Peyer's patch (tissue), 4 donors: ENCODE data around the gene GXYLT2. TPM values are rescaled to one million over a fixed set of nuclear protein-coding genes. Genes with fewer than 3 reads are reported as not detected.
"Not testable (repeated sequence)": the region's sequence is repeated elsewhere in the genome, so short reads cannot be mapped to it uniquely, and the experiment has no call there.

Experiments
- DNase-seq, 3 donors: peaks; one replicate each; pipeline ENCODE4 v3.0.0-alpha.2; 2017 to 2019
- H3K27ac ChIP-seq, 4 donors: fragments of 200-600 bp; sonication (generic); one replicate each; pipeline ENCODE4 v1.5.1; 2016 to 2019
- H3K27me3 ChIP-seq, 2 donors: fragments of 200-600 bp; sonication (generic); one replicate each; pipeline ENCODE4 v1.5.1; 2019
- H3K36me3 ChIP-seq, 3 donors: fragments of 200-600 bp; sonication (generic); one replicate each; pipeline ENCODE4 v1.5.1; 2016 to 2019
- H3K4me1 ChIP-seq, 4 donors: fragments of 200-600 bp; sonication (generic); one replicate each; pipeline ENCODE4 v1.5.1; 2016 to 2019
- H3K4me3 ChIP-seq, 4 donors: fragments of 200-600 bp; sonication (generic); 1 replicate in 3 of 4; 2 replicates in 1 of 4; pipeline ENCODE4 v1.5.1; 2016 to 2019; ENCODE audit warnings: mild to moderate bottlenecking in 1 of 4
- H3K9me3 ChIP-seq, 4 donors: fragments of 200-600 bp; sonication (generic); one replicate each; pipeline ENCODE4 v1.5.1; 2016 to 2019; ENCODE audit warnings: mild to moderate bottlenecking in 1 of 4
- CTCF ChIP-seq, 6 experiments: fragments of 450-650 bp in 4 of 6; fragments of 200-600 bp in 2 of 6; sonication (generic) in 1 of 6; IDR thresholded peaks; one replicate each; pipeline ENCODE4 v1.5.1; 2017 to 2019; ENCODE audit warnings: antibody characterized with exemption in 6 of 6, mild to moderate bottlenecking in 3 of 6, moderate library complexity in 1 of 6
- POLR2A ChIP-seq, 2 donors: fragments of 450-650 bp; IDR thresholded peaks; one replicate each; pipeline ENCODE4 v1.5.1; 2017; ENCODE audit warnings: antibody characterized with exemption in 2 of 2, mild to moderate bottlenecking in 2 of 2, moderate library complexity in 2 of 2
- total RNA-seq, 4 donors: library from RNA; depleted of rRNA; stranded (reverse); fragments of >200 nt; gene quantifications; one replicate each; pipeline ENCODE4 v1.1.0, GENCODE V29; 2016

Gene GXYLT2
- total RNA-seq, 4 donors from 2014 or later = 1.1 to 38.0 (median 1.4) TPM

GRCh38 chr3:72998466-72998865, 110.6 kb downstream of the GXYLT2 start:
- DNase-seq = no peak
- Histone ChIP-seq H3K4me3 (peak overlapping the region in 3 of 4 donors; percentile 82 to 89 (median 82)), H3K9me3 (no peaks in the 10 kb centered on the region), H3K36me3 (no peaks in the 10 kb centered on the region), H3K4me1 (peaks cover 0 to 40% (median 14%) of the 10 kb centered on the region in 4 donors), H3K27me3 (no peaks in the 10 kb centered on the region), H3K27ac (peak overlapping the region in 1 of 4 donors; percentile 97)
- TF ChIP-seq CTCF (IDR thresholded peaks at IDR 0.05) = no peak
- TF ChIP-seq POLR2A (IDR thresholded peaks at IDR 0.05) = no peak

- no peak for DNase-seq
- H3K4me1 ChIP-seq = peaks cover 0 to 40% (median 14%) of the 10 kb centered on the region in 4 donors
- no peaks in the 10 kb centered on the region for H3K27me3 ChIP-seq
- no peaks in the 10 kb centered on the region for H3K36me3 ChIP-seq
- H3K27ac ChIP-seq = no peak overlapping the region
- H3K9me3 ChIP-seq = no peaks in the 10 kb centered on the region
- no peak overlapping the region for H3K4me3 ChIP-seq
- TF ChIP-seq POLR2A (IDR thresholded peaks at IDR 0.05) = no peak
- TF ChIP-seq CTCF (IDR thresholded peaks at IDR 0.05) = no peak
These were observed 112.1 kb downstream of the GXYLT2 start for GRCh38 chr3:72999951-73000350.

- not testable (repeated sequence) for H3K27me3 ChIP-seq, H3K9me3 ChIP-seq, DNase-seq, H3K4me3 ChIP-seq, H3K27ac ChIP-seq
- Histone ChIP-seq H3K4me1 (peaks cover 0 to 40% (median 13%) of the 10 kb centered on the region in 4 donors), H3K36me3 (peaks cover 0 to 14% (median 0%) of the 10 kb centered on the region in 3 donors)
These were observed 115.2 kb downstream of the GXYLT2 start for GRCh38 chr3:73003050-73003449.

GRCh38 chr3:73004316-73004715, 116.5 kb downstream of the GXYLT2 start:
- no peak for TF ChIP-seq POLR2A (IDR thresholded peaks at IDR 0.05)
- TF ChIP-seq CTCF (IDR thresholded peaks at IDR 0.05) = no peak

GRCh38 chr3:73007992-73008712, 120.3 kb downstream of the GXYLT2 start:
- no peaks in the 10 kb centered on the region for H3K27me3 ChIP-seq
- no peak overlapping the region for H3K4me3 ChIP-seq
- DNase-seq = no peak
- H3K4me1 ChIP-seq = peaks cover 0 to 8% (median 0%) of the 10 kb centered on the region in 4 donors
- TF ChIP-seq CTCF (IDR thresholded peaks at IDR 0.05) = no peak
- TF ChIP-seq POLR2A (IDR thresholded peaks at IDR 0.05) = no peak
- H3K27ac ChIP-seq = no peak overlapping the region
- no peaks in the 10 kb centered on the region for H3K9me3 ChIP-seq
- peaks cover 0 to 14% (median 0%) of the 10 kb centered on the region in 3 donors for H3K36me3 ChIP-seq

More at GRCh38 chr3:73004316-73004715, 116.5 kb downstream of the GXYLT2 start:
- H3K27ac ChIP-seq = no peak overlapping the region
- H3K4me1 ChIP-seq = peaks cover 0 to 32% (median 7%) of the 10 kb centered on the region in 4 donors
- H3K36me3 ChIP-seq = peaks cover 0 to 14% (median 0%) of the 10 kb centered on the region in 3 donors
- H3K27me3 ChIP-seq = no peaks in the 10 kb centered on the region
- no peaks in the 10 kb centered on the region for H3K9me3 ChIP-seq
- no peak overlapping the region for H3K4me3 ChIP-seq
- no peak for DNase-seq

GRCh38 chr3:73009008-73009407, 121.2 kb downstream of the GXYLT2 start:
- DNase-seq = no peak
- Histone ChIP-seq H3K4me1 (peaks cover 0 to 8% (median 0%) of the 10 kb centered on the region in 4 donors), H3K9me3 (no peaks in the 10 kb centered on the region), H3K4me3 (no peak overlapping the region), H3K27ac (no peak overlapping the region), H3K36me3 (peaks cover 0 to 14% (median 0%) of the 10 kb centered on the region in 3 donors), H3K27me3 (no peaks in the 10 kb centered on the region)
- TF ChIP-seq POLR2A (IDR thresholded peaks at IDR 0.05) (no peak), CTCF (IDR thresholded peaks at IDR 0.05) (no peak)
